Measurements from ENCODE around the gene GLO1. TPM values are rescaled to one million over a fixed set of nuclear protein-coding genes. Genes with fewer than 3 reads are reported as not detected.

Gene GLO1
- total RNA-seq, result 120 and 135 TPM in 2 replicates
- 49.8 and 70.3 TPM in 2 replicates for polyA plus RNA-seq
- 77.6 and 80.1 TPM in 2 replicates for polyA plus RNA-seq (2011; cell fraction: cytosol; rRNA removed)
- 26.9 and 33.0 TPM in 2 replicates for polyA plus RNA-seq (2011; cell fraction: nucleus; rRNA removed)
- polyA plus RNA-seq (2012), result 110 and 162 TPM in 2 replicates
- 29.9 and 34.5 TPM in 2 replicates for polyA minus RNA-seq
- polyA minus RNA-seq (2011; cell fraction: cytosol; rRNA and poly(A)+ RNA removed), result 62.5 TPM
- polyA minus RNA-seq (2011; cell fraction: nucleus; rRNA and poly(A)+ RNA removed), result 10.1 and 16.9 TPM in 2 replicates
- percentile 90 among the genes with signal in this experiment for Bru-seq, nascent RNA
- BruChase-seq, experiment 1, labeled RNA remaining after a 6-hour chase, result percentile 95 among the genes with signal in this experiment
- percentile 84 among the genes with signal in this experiment for BruChase-seq, experiment 2, labeled RNA remaining after a 2-hour chase
- long read RNA-seq, transcript GLO1-201 (6 exons, 2,012 nt), result major isoform, 330 of 353 reads
- long read RNA-seq, partial matches to known transcripts, result 3 of 353 reads
- long read RNA-seq, other reads (novel, unspliced or antisense), result 18 of 353 reads

- H3K4me3 ChIP-seq (replicated peaks in 1 of 3; ENCODE audit: insufficient read depth in 1 of 3, low read depth in 1 of 3, low read length in 3 of 3), result peak within 1 kb of the TSS; percentile 48 to 80 (median 72)
- TSS peak; percentile 62 for BruUV-seq (replicated peaks)
- H2AFZ ChIP-seq (ENCODE audit: low read depth, low read length), result peak within 1 kb of the TSS; percentile 40
- no peaks in the 10 kb centered on the region for H3K4me1 ChIP-seq (ENCODE audit: control insufficient read depth, extremely low read depth, insufficient read depth, low read length)
- no peaks in the 10 kb centered on the region for H3K27me3 ChIP-seq (ENCODE audit: control insufficient read depth in 2 of 2, insufficient read depth in 2 of 2, low read length in 2 of 2)
- H3K9me1 ChIP-seq (replicated peaks; ENCODE audit: control insufficient read depth, extremely low read depth, insufficient read depth, low read length), result no peaks in the 10 kb centered on the region
- H3K9me3 ChIP-seq (replicated peaks; ENCODE audit: control insufficient read depth, insufficient read depth, low read length), result no peaks in the 10 kb centered on the region
- peak within 1 kb of the TSS; percentile 65 for H3K27ac ChIP-seq (ENCODE audit: insufficient read depth, low read depth, low read length)
- CTCF ChIA-PET, result interaction anchor here (0.6 to 1.0 kb wide), 3 partner anchors 13 to 102 kb away, joined by 3 read pairs; no protein-coding TSS in a partner anchor
- peak; percentile 95 for FAIRE-seq
- DNase-seq (ENCODE audit: low read depth, low spot score), result peak; percentile 99
- POLR2A ChIA-PET, result interaction anchor here (0.6 to 1.0 kb wide), 5 partner anchors 9 to 195 kb away, joined by 3 read pairs; partner anchors contain the start of gene DNAH8
- TF ChIP-seq POLR2AphosphoS5 (IDR thresholded peaks at IDR 0.05; ENCODE audit: insufficient read depth, low read depth, low read length), result peak; percentile 77
- peak; percentile 74 for TF ChIP-seq POLR2A (IDR thresholded peaks at IDR 0.05; ENCODE audit: low read depth, low read length)
- TF ChIP-seq JUN (IDR thresholded peaks at IDR 0.05; ENCODE audit: borderline replicate concordance, insufficient read depth, insufficient read length, low read depth), result peak; percentile 34
- peak; percentile 69 for TF ChIP-seq FOS (IDR thresholded peaks at IDR 0.05; ENCODE audit: borderline replicate concordance, insufficient read depth, low read length)
- no peak for TF ChIP-seq CTCF (IDR thresholded peaks at IDR 0.05; ENCODE audit: extremely low read depth in 1 of 2, insufficient read depth in 1 of 2, low read depth in 1 of 2, low read length in 2 of 2)
- no peak for TF ChIP-seq EZH2 (IDR thresholded peaks at IDR 0.05; ENCODE audit: borderline replicate concordance, low read depth, low read length, severe bottlenecking)
- TF ChIP-seq MAX (IDR thresholded peaks at IDR 0.05; ENCODE audit: insufficient read depth, insufficient read length), result peak; percentile 62
- no peak for TF ChIP-seq MYC (IDR thresholded peaks at IDR 0.05; ENCODE audit: low read depth, low read length)
- no peak for TF ChIP-seq GATA2 (IDR thresholded peaks at IDR 0.05; ENCODE audit: insufficient read depth, insufficient read length, low read depth, low read length)
- peaks cover 37% of the 10 kb centered on the region for H3K79me2 ChIP-seq (ENCODE audit: control insufficient read depth, insufficient read depth, low read length)
- dilution Hi-C loops (cut with MboI; ENCODE audit: extremely low pct_ligation_motif_present, low sequenced_read_pairs), result no loop called here
- peak within 1 kb of the TSS; percentile 81 for H3K9ac ChIP-seq (replicated peaks; ENCODE audit: extremely low read depth, insufficient read depth, low read length)
- intact Hi-C loops (cut with micrococcal nuclease), result loop anchor here (1.0 to 10.0 kb wide), 3 partner anchors 62 to 172 kb away; no protein-coding TSS in a partner anchor
- peaks cover 0 to 2% of the 10 kb centered on the region in 2 experiments for H3K36me3 ChIP-seq (ENCODE audit: control insufficient read depth in 2 of 2, extremely low read depth in 1 of 2, insufficient read depth in 2 of 2, low read length in 2 of 2)
- peak within 1 kb of the TSS; percentile 74 for H3K4me2 ChIP-seq (ENCODE audit: insufficient read depth, low read length)
- no peaks in the 10 kb centered on the region for H4K20me1 ChIP-seq (replicated peaks; ENCODE audit: control insufficient read depth, extremely low read depth, insufficient read depth, low read length)
Measured at GRCh38 chr6:38702558-38703397, at the start of gene GLO1. GLO1 (minus strand) TSS chr6:38703145; CDS start chr6:38703054, 91 bp downstream.
